GM23338 (cell line): ENCODE data around the gene ARAP1. TPM values are rescaled to one million over a fixed set of nuclear protein-coding genes. Genes with fewer than 3 reads are reported as not detected.
A peak's percentile ranks its signal among the peaks of the same experiment; 100 is the strongest.

Source experiments
- ATAC-seq: fragments of 200-7000 bp; cut with Tn5 transposase; 3 replicates; pipeline ENCODE4 v1.9.1; 2020
- DNase-seq: peaks from one replicate; pipeline ENCODE4 v3.0.0-alpha.2; 2015; ENCODE audit warnings: low spot score
- H2AFZ ChIP-seq: fragments of 200-600 bp; sonication (generic); 2 replicates; pipeline ENCODE4 v1.8.0; 2016; ENCODE audit warnings: antibody characterized with exemption, mild to moderate bottlenecking, moderate library complexity
- H3F3A ChIP-seq: fragments of 200-600 bp; sonication (generic); replicated peaks from 2 replicates; pipeline ENCODE4 v1.8.0; 2017; ENCODE audit warnings: antibody characterized with exemption, mixed run types, low read depth
- H3K27ac ChIP-seq: fragments of 200-600 bp; sonication (generic); 2 replicates; pipeline ENCODE4 v1.6.1; 2016; ENCODE audit warnings: low read depth
- H3K27me3 ChIP-seq: fragments of 200-600 bp; sonication (generic); 2 replicates; pipeline ENCODE4 v1.8.0; 2016; ENCODE audit warnings: mild to moderate bottlenecking, mixed run types, moderate library complexity; ENCODE audit not compliant: insufficient read depth
- H3K36me3 ChIP-seq: fragments of 200-600 bp; sonication (generic); 2 replicates; pipeline ENCODE4 v1.8.0; 2016; ENCODE audit warnings: mild to moderate bottlenecking; ENCODE audit not compliant: insufficient read depth
- H3K4me1 ChIP-seq: fragments of 200-600 bp; sonication (generic); 2 replicates; pipeline ENCODE4 v1.8.0; 2016; ENCODE audit warnings: mild to moderate bottlenecking, moderate library complexity; ENCODE audit not compliant: insufficient read depth
- H3K4me2 ChIP-seq: fragments of 200-600 bp; sonication (generic); 2 replicates; pipeline ENCODE4 v1.7.1; 2017; ENCODE audit warnings: mixed run types
- H3K4me3 ChIP-seq: fragments of 200-600 bp; sonication (generic); 2 replicates; pipeline ENCODE4 v1.6.1; 2016; ENCODE audit warnings: mixed run types
- H3K79me2 ChIP-seq: fragments of 200-600 bp; sonication (generic); replicated peaks from 2 replicates; pipeline ENCODE4 v1.8.0; 2017; ENCODE audit warnings: mild to moderate bottlenecking; ENCODE audit not compliant: insufficient read depth
- H3K9me2 ChIP-seq: fragments of 200-600 bp; sonication (generic); 2 replicates; pipeline ENCODE4 v1.8.0; 2017; ENCODE audit not compliant: insufficient read depth
- H4K20me1 ChIP-seq: fragments of 200-600 bp; sonication (generic); replicated peaks from 2 replicates; pipeline ENCODE4 v1.8.0; 2017; ENCODE audit warnings: mild to moderate bottlenecking; ENCODE audit not compliant: insufficient read depth
- H3K27ac Mint-ChIP-seq: 2 replicates; pipeline ENCODE4 v1.8.0; 2020; ENCODE audit warnings: inconsistent platforms, mild to moderate bottlenecking, moderate library complexity, mixed read lengths
- H3K27me3 Mint-ChIP-seq: 3 replicates; pipeline ENCODE4 v1.8.0; 2022; ENCODE audit warnings: low read depth, mild to moderate bottlenecking, moderate library complexity, mixed read lengths, inconsistent platforms; ENCODE audit not compliant: insufficient read depth, poor library complexity
- H3K36me3 Mint-ChIP-seq: 3 replicates; pipeline ENCODE4 v1.8.0; 2021; ENCODE audit warnings: low read depth, mild to moderate bottlenecking, inconsistent platforms, moderate library complexity, mixed read lengths
- H3K4me1 Mint-ChIP-seq: 3 replicates; pipeline ENCODE4 v1.8.0; 2020; ENCODE audit warnings: mild to moderate bottlenecking, inconsistent platforms, mixed read lengths
- H3K4me3 Mint-ChIP-seq: 3 replicates; pipeline ENCODE4 v1.8.0; 2021; ENCODE audit warnings: moderate library complexity, mild to moderate bottlenecking, inconsistent platforms, mixed read lengths
- H3K9me3 Mint-ChIP-seq: 3 replicates; pipeline ENCODE4 v1.8.0; 2020; ENCODE audit warnings: moderate library complexity, mild to moderate bottlenecking, inconsistent platforms, mixed read lengths
- ETS1 ChIP-seq: IDR thresholded peaks from 2 replicates; pipeline ENCODE4 v1.6.1; 2016; ENCODE audit warnings: antibody characterized with exemption
- EZH2 ChIP-seq: fragments of 200-600 bp; sonication (generic); IDR thresholded peaks from one replicate; pipeline ENCODE4 v1.8.0; 2017; ENCODE audit warnings: antibody characterized with exemption, mild to moderate bottlenecking, low read depth; ENCODE audit not compliant: unreplicated experiment
- EZH2phosphoT487 ChIP-seq: fragments of 200-600 bp; sonication (generic); IDR thresholded peaks from one replicate; pipeline ENCODE4 v1.8.1; 2018; ENCODE audit warnings: antibody characterized with exemption; ENCODE audit not compliant: unreplicated experiment
- JUNB ChIP-seq: IDR thresholded peaks from one replicate; pipeline ENCODE4 v1.6.1; 2016; ENCODE audit warnings: antibody characterized with exemption; ENCODE audit not compliant: unreplicated experiment
- NANOG ChIP-seq: IDR thresholded peaks from 2 replicates; pipeline ENCODE4 v1.6.1; 2016; ENCODE audit warnings: antibody characterized with exemption, borderline replicate concordance
- POLR2AphosphoS5 ChIP-seq: IDR thresholded peaks from 2 replicates; pipeline ENCODE4 v1.6.1; 2016; ENCODE audit warnings: antibody characterized with exemption, low read depth
- STAT1 ChIP-seq: IDR thresholded peaks from one replicate; pipeline ENCODE4 v1.6.1; 2016; ENCODE audit warnings: antibody characterized with exemption; ENCODE audit not compliant: unreplicated experiment
- ZNF331 ChIP-seq: fragments of 250-450 bp; sonication (Bioruptor Pico); IDR thresholded peaks from 2 replicates; pipeline ENCODE4 v1.5.0; 2020; ENCODE audit warnings: low read depth, mild to moderate bottlenecking, moderate library complexity
- ZNF462 ChIP-seq: fragments of 250-450 bp; sonication (Bioruptor Pico); IDR thresholded peaks from 2 replicates; pipeline ENCODE4 v1.5.0; 2020; ENCODE audit warnings: mild to moderate bottlenecking, moderate library complexity
- polyA plus RNA-seq: library from polyadenylated mRNA; unstranded; fragments of >200 nt; fragmentation: Nextera tagmentation; extraction: Ambion mirVana; gene quantifications from 2 replicates; pipeline ENCODE4 v1.2.1, GENCODE V29; 2016
- total RNA-seq: library from RNA; depleted of rRNA; stranded (reverse); fragments of >200 nt; shearing (Covaris generic); gene quantifications from 2 replicates; pipeline ENCODE4 v1.2.3, GENCODE V29; 2014

Gene ARAP1
- total and polyA plus RNA-seq, 2 experiments from 2014 or later: 24.5 to 116 TPM

DNA sequence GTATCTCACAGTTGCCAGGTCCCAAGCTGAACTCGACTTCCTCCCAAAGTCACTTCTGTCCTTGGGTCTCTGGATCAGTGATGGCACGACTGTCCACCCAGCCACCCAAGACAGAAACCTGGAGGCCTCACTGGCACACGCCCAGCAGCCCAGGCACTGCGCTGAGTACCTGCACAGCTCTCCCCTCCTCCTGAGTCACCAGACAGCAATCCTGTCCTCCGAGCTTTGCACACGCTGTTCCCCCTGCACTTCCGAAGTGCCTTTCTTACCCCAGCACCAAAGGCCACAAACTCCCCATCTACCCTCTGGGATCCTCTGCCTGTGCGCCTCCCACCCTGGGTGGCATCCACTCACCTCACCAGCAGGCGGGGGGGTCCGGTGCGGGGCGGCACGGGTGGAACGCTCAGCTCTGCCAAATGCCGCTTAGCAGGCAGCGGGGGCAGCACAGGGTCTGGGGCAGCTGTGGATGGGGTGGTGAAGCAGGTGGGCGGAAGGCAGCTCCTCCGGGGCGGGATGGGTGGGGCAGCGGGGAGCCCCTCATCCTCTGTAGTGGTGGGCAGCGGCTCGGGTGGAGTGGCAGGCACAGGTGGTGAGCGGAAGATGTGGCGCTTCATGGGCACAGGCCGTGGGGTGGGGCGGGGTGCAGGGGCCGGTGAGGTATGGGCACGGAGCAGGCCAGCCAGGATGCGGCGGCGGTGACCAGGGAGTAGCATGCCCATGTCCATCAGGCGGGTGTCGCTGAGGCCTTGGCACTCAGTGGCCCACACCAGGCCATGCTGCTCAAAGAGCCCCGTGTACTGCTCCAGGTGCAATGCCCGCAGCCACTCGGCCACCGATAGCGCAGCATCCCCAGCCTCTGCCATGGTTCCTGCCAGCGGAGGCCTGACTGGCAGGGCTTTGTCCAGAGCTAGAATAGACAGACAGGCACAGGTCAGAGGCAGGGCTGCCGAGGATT, 25.7 kb downstream of the ARAP1 start:
- Histone ChIP-seq H3F3A (no peaks in the 10 kb centered on the region), H4K20me1 (peaks cover 20% of the 10 kb centered on the region), H3K4me2 (no peak overlapping the region), H3K27me3 (no peaks in the 10 kb centered on the region), H3K4me1 (peaks cover 6% of the 10 kb centered on the region), H3K79me2 (peaks cover 62% of the 10 kb centered on the region), H3K4me3 (no peak overlapping the region), H3K27ac (no peak overlapping the region), H2AFZ (no peak overlapping the region), H3K36me3 (no peaks in the 10 kb centered on the region), H3K9me2 (no peaks in the 10 kb centered on the region)
- no peak overlapping the region for H3K27ac Mint-ChIP-seq
- no peak for ATAC-seq
- no peak for DNase-seq
- H3K4me1 Mint-ChIP-seq: peaks cover 32% of the 10 kb centered on the region
- H3K27me3 Mint-ChIP-seq: peaks cover 14% of the 10 kb centered on the region
- H3K4me3 Mint-ChIP-seq: no peak overlapping the region
- H3K9me3 Mint-ChIP-seq: no peaks in the 10 kb centered on the region; the same call in 1 of the 3 replicates
- TF ChIP-seq STAT1 (no peak), JUNB (no peak), EZH2phosphoT487 (no peak), NANOG (no peak)
- peaks cover 16% of the 10 kb centered on the region for H3K36me3 Mint-ChIP-seq

GRCh38 chr11:72725724-72726028, 26.5 kb downstream of the ARAP1 start:
- no peaks in the 10 kb centered on the region for H3K36me3 ChIP-seq
- H3K9me3 Mint-ChIP-seq: no peaks in the 10 kb centered on the region; the same call in 1 of the 3 replicates
- H3K27ac ChIP-seq: no peak overlapping the region
- H4K20me1 ChIP-seq: peaks cover 20% of the 10 kb centered on the region
- H3K4me1 Mint-ChIP-seq: peaks cover 33% of the 10 kb centered on the region
- H3K4me1 ChIP-seq: peaks cover 2% of the 10 kb centered on the region
- H2AFZ ChIP-seq: no peak overlapping the region
- H3K4me3 ChIP-seq: no peak overlapping the region
- no peaks in the 10 kb centered on the region for H3K9me2 ChIP-seq
- no peaks in the 10 kb centered on the region for H3K27me3 ChIP-seq
- H3K79me2 ChIP-seq: peaks cover 65% of the 10 kb centered on the region
- TF ChIP-seq NANOG (no peak), JUNB (no peak), STAT1 (no peak), EZH2 (no peak), ETS1 (no peak), ZNF462 (CRISPR knock-in tag) (no peak), ZNF331 (no peak), POLR2AphosphoS5 (no peak)
- H3F3A ChIP-seq: no peaks in the 10 kb centered on the region
- peaks cover 13% of the 10 kb centered on the region for H3K27me3 Mint-ChIP-seq
- peak overlapping the region; percentile 63; the same call in 1 of the 2 replicates for H3K27ac Mint-ChIP-seq
- H3K4me3 Mint-ChIP-seq: no peak overlapping the region
- H3K4me2 ChIP-seq: no peak overlapping the region
- H3K36me3 Mint-ChIP-seq: peaks cover 8% of the 10 kb centered on the region; the same call in 2 of the 3 replicates
- ATAC-seq (no peak), DNase-seq (no peak)
